NOMO-1 treated with DMSO at 0.1 percent for 48 hours (cell line): ENCODE measurements around the gene ST6GAL1.
A peak's percentile ranks its signal among the peaks of the same experiment; 100 is the strongest.

Experiments
- DNase-seq: peaks from one replicate; lab custom pipeline; 2025; ENCODE audit not compliant: unreplicated experiment; lab: John Stamatoyannopoulos, UW

The ST6GAL1 gene

DNA sequence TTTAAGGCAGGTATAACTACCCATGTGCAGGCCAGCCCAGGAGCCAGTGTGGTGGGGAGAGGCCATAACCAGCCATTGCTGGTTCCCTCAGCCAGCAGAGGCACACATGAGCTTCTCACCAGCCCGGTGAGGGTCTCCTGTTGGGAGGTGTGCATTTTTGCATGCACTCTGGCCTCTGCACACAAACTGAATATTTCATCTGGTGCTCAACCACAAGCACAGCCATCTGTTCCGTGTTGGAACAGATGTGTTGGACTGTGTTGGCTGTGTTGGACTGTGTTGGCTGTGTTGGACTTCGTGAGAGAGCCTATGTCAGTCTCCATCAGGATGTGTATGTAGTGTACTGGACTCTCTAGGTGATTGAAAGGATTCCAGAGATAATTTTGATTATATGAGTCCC lies 141.8 kb downstream of the ST6GAL1 start:
- DNase-seq = no peak

DNA sequence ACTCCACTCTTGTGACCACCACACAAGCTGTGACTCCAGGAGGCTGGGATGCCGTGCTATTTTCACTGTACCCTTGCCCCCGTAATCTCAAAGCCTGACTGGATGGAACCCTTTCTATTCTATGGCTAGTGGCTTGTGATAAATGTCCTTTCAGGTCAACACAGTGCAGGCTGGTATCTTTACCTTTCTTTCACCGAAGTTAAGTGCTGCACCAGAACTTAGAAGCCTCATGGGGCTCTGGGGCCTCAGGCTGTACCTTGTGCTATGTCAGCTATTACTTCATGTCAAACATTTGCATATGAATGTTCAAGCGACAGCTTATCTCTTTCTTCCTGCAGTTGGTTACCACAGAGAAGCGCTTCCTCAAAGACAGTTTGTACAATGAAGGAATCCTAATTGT lies 142.2 kb downstream of the ST6GAL1 start:
- peak; percentile 87 for DNase-seq

DNA sequence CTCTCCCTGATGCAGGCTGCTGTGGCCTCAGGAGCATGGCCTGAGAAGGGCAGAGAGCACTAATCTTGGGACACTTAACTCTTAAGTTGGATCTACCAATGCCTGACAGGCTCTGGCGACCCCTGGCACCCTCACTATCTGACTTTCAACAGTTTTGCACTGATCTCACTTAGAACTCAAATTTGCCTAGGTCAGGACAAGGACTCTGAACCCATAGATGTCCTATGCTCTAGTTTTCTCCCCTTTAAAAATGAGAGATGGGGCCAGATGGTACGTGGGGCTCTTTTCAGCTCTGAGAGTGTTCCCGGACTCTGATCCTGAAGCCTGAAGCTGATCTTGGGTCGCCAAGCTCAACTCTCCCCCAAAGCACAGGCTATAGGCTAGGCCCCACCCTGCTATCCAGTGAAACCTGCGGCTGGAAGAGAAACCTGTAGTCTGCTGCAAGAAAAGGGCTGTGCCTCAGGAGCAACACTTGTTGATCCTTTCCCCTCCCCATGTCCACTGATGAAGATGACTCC lies 143.3 kb downstream of the ST6GAL1 start:
- no peak for DNase-seq

DNA sequence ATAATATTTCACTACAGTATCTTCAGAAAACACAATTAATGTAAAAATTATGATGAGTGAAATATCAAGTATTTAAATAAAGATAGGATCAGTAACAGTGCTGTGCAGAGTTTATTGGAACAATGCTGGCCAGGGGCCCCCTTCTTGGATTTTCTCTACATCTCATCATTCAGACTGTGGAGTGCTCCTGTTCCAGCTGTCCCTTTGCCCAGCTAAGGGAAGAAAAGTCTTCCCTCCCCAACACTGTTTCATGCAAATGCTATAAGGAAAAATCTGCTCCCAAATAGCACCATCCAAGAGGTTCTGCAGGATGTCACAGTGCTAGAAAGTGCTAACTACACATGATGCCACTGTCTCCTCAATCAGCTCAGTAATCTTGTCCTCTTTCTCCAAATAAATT lies 144.5 kb downstream of the ST6GAL1 start:
- no peak for DNase-seq

DNA sequence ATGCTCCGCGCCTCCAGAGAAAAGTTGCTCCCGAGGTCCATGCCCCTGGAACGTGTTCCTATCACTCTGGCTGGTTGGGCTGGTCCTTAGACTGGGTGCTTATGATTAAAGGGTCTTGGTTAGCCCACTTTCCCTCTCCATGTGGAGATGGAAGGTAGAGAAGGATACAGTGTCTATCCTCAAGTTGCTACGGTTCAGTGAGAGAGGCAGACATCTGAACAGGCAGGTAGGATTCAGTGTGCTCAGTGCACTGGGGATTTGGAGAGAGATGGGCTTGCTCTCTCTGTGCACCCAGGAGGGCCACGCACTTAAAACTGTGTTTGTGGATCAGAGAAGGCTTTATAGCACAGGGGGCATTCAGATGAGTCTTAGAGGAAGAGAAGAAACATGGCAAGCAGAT lies 146.0 kb downstream of the ST6GAL1 start:
- DNase-seq = no peak

DNA sequence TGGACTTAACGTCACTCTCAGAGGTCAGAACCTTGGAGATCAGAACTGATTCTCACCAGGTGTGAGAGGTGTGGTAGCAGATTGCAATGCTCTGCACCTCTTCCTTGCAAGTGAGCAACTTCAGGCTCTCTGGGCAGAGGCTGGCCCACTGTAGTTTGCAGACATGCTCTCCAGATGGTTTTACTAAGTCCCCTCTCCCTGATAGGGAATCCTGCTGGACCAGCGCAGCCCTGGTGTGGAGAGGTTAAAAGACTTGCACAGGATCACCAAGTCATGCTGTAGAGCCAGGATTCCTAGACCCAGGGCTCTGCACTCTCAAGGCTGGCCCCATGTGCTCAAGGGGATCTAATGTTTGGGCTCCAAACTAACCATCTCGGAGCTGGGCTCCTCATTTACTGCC lies 146.8 kb downstream of the ST6GAL1 start:
- DNase-seq = no peak

DNA sequence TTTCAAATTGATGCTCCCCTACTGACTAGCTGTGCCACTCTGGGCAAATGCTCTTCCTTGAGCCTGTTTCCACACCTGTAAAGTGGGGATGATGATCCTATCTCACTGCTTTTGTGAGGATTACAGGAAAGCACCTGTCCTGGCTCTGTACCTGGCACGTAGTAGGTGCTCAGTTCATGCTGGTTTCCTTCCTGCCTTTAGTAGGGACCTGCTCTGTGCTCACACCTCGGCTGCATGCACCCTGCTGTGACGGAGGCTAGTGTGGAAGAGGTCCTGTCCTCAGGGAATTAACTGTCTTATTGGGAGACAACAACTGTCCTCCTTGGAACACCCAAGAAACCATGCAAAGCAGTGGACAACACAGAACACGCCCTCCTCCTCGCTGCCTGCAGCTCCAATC lies 147.2 kb downstream of the ST6GAL1 start:
- DNase-seq = no peak

DNA sequence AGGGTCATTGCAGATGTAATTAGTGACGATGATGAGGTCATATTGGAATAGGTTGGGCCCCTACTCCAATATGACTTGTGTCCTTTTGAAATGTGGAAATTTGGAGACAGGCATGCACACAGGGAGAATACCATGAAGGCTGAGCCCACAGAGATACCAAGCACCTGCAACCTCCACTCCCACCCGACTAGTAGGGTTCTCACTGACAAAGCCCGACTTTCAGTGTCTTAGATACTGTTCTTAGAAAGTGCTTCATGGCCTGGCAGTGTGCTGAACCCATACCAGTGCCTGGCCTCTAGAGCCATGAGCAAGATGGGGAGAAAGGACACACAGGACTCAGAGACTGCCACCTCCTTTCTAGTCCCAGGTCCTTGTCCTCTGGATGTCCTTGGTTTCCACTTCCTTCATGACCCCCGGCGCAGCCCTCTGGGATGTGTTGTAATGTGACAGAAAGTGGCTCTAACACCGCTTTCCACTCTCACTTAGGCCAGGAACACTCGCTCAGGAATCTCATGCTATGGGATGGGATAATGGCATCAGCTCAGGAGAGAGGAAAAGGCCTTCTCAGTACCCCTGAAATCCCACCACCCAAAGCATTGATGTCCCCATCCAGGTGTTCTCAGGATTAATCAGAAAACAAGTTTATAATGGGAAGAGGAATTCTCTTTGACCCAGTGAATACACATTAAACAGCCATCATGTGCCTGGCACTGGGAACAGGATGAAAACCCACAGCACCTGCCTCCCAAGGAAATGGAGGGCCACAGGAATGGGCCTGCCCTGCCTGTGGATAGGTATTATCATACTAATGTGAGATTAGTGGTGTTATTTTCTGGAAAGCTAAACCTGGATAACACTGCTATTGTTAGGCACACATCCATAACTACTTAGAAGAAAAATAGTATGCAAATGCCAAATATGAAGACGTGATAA lies 149.0 kb downstream of the ST6GAL1 start:
- no peak for DNase-seq

DNA sequence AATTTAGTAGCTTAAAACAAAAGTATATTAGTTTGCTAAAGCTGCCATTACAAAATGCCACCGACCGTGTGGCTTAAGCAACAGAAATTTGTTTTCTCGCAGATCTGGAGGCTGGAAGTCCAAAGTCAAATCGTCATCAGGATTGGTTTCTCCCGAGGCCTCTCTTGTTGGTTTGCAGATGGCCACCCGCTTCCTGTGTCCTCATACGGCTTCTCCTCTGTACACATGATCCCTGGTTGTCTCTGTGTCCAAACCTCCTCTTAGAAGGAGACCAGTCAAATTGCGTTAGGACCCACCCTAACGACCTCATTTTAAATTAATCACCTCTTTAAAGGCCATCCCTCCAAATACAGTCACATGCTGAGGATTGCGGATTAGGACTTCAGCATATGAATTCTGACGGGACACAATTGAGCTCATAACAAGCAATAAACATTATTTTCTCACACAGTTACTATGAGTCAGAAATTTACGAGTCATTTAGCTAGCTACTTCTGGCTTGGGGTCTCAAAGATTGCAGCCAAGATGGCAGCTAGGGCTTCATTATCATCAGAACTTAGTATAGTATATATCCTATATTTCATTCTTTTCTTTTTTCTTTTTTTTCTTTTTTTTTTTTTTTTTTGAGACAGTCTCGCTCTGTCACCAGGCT lies 150.6 kb downstream of the ST6GAL1 start:
- DNase-seq = no peak

DNA sequence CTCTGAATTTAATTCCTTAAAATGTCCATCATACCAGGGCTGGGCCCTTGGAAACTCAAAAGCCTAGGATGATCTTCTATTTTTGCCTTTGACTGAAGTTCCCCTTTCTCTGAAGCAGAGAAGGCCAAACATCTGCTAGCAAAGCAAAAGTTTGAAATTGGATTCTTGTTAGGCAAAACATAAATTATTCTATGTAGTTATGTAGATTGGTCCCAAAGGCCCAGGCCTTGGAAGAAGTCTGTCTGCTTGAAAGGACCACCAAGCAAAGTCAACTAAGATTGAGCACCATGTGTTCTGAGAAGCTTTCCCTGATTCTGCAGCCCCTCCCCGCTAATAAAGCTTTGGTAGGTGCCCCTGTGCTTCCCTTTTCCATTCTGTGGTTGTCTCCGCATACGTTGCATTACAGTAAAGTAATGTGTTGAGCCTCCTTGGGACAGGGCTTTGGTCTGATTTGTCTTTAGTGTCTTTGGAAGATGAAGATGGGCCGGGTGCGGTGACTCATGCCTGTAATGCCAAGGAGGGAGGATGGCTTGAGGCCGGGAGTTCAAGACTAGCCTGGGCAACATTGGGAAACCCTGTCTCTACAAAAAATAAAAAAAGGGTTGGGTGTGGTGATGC lies 152.5 kb downstream of the ST6GAL1 start:
- peak; percentile 86 for DNase-seq

DNA sequence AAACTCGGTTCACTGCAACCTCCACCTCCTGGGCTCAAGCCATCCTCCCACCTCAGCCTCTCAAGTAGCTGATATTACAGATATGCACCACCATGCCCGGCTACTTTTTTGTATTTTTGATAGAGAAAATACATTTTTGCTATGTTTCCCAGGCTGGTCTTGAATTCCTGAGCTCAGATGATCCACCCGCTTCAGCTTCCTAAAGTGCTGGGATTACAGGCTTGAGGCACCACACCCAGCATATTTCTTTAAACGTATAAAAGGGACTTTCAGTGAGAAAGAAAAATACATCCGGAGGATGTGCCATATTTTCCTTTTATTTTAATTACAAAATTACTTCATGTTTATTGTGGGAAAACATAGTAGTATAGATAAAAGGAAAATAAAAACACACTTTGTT lies 153.8 kb downstream of the ST6GAL1 start:
- DNase-seq = no peak

DNA sequence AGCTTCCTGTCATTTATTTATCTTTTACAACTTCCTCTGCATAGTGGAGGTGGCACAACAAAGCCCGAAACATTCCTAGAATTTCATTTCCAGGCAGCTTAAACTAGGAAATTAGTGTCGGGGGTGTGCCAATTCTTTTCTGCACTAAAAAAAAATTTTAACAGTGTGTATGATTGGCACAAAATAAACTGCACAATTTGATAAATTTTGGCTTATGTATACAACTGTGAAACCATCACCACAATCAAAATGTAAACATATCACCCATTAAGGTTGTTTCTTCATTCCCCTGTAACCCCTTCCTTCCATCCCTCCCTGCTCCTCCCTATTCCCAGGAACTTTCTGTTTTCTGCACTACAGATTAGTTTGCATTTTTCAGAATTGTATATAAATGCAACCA lies 154.3 kb downstream of the ST6GAL1 start:
- DNase-seq = no peak

DNA sequence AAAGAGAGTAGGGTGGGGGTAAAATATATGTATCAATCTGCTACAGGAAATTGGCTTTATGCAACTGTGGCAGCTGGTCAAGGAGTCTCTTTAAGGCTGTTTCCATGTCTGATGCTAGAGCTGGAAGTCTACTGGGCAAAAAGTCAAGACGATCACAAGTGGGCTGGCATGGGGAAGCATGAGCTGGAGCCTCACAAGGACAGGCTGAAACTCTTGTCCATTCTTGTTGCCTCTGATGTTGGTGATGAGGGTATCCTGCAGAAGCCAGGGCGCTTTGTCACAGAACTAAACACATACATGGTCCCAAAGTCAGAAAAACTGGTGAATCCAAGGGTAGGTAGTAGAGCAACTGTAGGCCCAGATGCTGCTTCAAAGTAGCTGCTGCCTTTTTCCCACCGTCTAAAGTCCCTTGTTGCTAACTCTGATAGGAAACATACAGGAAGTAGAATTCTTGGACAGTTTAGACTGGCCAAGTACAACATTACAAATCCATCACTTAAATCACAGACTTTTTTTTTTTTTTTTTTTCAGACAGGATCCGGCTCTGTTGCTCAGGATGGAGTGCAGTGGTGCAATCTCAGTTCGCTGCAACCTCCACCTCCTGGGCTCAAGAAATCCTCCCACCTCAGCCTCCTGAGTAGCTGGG lies 154.8 kb downstream of the ST6GAL1 start:
- DNase-seq = no peak

DNA sequence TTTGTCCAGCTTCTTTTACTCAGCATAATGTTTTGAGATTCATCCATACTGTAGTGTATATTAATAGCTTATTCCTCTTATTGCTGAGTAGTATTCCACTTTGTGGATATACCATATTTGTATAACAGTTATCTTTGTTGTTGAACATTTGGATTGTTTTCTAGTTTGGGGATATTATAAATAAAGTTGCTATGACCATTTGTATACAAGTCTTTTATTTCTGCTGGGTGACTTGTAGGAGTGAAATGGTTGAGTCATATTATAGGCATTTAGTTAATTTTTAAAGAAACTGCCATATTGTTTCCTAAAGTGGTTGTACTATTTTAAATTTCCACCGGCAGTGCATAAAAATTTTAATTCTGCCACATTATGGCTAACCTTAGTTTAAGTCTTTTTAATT lies 155.6 kb downstream of the ST6GAL1 start:
- no peak for DNase-seq

DNA sequence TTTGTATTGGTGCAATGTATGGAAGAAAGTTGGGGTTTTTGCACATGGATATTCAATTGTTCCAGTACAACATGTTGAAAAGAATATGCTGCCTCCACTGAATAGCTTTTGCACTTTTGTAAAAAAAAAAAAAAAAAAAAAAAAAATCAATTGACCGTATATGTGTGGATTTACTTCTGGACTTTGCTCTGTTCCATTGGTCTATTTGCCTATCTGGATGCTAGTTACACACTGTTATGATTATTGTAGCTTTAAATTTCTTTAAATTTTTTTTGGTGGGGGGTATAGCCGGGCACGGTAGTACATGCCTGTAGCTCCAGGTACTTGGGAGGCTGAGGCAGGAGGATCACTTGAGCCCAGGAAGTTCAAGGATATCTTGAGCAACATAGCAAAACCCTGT lies 156.5 kb downstream of the ST6GAL1 start:
- no peak for DNase-seq

DNA sequence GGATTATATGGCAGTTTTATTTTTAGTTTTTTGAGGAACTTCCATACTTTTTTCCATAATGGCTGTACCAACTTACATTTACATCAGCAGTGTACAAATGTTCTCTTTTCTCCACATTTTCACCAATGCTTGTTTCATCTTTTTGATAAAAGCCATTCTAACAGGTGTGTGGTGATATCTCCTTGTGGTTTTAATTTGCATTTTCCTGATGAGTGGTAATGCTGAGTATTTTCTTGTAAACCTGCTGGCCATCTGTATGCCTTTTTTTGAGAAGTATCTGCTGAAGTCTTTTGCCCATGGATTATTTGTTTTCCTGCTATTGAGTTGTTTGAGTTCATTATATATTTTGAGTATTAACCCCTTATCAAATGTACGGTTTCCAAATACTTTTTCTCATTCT lies 158.4 kb downstream of the ST6GAL1 start:
- no peak for DNase-seq

DNA sequence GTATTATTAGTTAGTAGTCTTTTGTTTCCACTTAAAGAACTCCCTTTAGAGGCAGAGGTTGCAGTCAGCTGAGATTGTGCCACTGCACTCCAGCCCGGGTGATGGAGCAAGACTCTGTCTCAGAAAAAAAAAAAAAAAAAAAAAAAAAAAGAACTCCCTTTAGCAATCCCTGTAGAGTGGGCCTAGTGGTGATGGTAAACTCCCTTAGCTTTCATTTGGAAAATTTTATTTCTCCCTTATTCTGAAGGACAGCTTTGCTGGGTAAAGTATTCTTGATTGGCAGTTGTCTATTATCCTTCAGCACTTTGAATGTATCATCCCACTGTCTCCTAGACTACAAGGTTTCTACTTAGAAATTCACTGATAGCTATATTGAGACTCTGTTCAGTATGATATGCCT lies 163.0 kb downstream of the ST6GAL1 start:
- no peak for DNase-seq

DNA sequence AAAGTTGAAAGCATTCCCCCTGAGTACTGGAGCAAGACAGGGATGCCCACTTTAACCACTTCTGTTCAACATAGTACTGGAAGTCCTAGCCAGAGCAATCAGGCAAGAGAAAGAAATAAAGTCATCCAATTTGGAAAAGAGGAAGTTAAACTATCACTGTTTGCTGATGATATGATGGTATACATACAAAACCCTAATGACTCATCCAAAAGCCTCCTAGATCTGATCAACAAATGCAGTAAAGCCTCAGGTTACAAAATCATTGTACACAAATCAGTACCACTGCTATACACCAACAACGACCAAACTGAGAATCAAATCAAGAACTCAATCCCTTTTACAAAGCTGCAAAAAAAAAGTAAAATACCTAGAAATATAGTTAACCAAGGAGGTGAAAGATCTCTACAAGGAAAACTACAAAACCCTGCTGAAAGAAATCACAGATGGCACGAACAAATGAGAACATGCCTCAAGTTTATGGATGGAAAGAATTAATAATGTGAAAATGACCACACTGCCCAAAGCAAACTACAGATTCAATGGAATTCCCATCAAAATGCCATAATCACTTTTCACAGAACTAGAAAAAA lies 168.7 kb downstream of the ST6GAL1 start:
- DNase-seq = peak; percentile 32

DNA sequence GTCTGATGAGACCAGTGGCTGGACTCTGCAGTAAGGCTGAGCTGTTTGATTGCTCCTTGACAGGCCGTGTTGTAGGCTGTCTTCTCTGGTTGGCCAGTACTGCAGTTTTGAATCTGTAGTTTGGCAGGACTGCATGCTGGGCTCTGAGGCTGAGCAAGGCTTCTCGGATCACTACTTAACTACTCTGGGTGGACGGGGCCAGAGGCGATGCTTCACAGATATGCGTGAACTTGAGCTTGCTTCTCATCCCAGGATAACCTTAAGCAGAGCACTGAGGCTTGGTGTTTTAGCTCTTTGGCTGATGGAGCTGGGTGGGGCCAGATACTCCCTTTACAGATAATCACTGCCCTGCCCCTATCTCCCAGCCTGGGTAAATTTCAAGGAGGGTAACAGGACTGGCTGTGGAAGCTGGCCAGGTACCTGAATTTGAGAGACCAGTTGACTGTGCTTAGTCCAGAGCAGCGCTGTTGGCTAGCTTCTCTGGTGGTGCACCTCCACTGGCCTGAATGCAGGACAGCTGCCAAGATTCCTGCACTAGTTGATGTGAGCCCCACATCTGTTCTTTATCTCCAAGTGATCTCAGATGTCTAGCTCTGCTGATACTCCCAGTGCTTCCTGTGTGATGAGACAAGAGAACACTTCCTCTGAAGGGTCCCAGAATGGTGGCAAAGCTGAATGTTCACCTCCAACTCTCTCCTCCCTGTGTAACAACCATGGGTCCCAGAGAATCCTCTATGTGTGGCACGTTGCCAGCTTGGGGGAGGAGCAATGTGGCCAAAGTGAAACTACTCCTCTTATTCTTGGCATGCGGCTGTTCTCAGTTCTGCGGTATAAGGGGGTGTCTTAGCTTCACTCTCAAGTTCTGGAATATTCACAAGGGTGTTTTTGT lies 171.1 kb downstream of the ST6GAL1 start:
- DNase-seq = no peak

DNA sequence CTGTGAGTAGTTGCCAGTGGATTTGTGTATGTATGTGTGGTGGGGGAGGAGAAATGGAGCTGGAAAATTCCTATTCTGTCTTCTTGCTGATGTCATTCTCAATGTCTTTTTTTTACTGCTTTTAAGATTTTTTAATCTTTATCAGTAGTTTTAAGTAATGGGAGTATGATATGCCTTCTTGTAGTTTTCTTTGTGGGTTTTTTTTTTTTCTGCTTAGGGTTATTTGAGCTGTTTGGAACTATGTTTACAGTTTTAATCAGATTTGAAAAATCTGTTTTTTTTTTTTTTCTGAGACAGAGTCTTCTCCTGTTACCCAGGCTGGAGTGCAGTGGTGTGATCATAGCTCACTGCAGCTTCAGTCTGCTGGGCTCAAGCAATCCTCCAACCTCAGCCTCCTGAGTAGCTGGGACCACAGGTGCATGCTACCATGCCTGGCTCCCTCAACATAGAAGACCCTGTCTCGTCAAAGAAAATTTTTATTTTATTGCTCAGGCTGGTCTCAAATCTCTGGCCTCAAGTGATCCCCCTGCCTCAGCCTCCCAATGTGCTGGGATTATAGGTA lies 171.8 kb downstream of the ST6GAL1 start:
- DNase-seq = no peak
